GM04504 (cell line): ENCODE results near the gene RALGAPA1.

Experiments
- DNase-seq: peaks from one replicate; pipeline ENCODE4 v3.0.0-alpha.2; 2012; ENCODE audit warnings: low read depth

The RALGAPA1 gene

DNA sequence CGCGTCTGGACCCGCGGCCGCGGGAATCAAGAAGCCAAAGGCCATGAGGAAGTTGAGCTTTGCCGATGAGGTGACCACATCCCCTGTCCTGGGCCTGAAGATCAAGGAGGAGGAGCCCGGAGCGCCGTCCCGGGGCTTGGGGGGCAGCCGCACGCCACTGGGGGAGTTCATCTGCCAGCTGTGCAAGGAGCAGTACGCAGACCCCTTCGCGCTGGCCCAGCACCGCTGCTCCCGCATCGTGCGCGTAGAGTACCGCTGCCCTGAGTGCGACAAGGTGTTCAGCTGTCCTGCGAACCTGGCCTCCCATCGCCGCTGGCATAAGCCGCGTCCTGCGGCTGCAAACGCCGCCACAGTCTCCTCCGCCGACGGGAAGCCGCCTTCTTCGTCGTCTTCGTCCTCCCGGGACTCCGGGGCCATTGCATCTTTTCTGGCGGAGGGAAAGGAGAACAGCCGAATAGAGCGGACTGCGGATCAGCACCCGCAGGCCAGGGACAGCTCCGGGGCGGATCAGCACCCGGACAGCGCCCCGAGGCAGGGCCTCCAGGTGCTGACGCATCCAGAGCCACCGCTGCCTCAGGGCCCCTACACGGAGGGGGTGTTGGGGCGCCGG, 274.1 kb downstream of the RALGAPA1 start:
- DNase-seq = peak; percentile 26

DNA sequence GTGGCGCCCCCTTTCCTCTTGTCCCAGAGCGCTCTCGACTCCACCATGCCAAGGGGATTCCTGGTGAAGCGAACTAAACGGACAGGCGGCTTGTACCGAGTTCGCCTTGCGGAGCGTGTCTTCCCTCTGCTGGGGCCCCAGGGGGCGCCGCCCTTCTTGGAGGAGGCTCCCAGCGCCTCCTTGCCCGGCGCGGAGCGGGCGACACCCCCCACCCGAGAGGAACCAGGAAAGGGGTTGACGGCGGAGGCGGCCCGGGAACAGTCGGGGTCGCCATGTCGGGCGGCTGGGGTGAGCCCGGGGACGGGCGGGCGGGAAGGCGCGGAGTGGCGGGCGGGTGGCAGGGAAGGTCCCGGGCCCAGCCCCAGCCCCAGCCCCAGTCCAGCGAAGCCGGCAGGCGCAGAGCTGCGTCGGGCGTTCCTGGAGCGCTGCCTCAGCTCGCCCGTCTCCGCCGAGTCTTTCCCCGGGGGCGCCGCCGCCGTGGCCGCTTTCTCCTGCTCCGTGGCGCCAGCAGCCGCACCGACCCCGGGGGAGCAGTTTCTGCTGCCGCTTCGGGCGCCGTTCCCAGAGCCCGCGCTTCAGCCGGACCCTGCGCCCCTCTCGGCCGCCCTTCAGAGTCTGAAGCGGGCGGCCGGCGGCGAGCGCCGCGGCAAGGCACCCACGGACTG, 274.8 kb downstream of the RALGAPA1 start:
- DNase-seq = no peak

DNA sequence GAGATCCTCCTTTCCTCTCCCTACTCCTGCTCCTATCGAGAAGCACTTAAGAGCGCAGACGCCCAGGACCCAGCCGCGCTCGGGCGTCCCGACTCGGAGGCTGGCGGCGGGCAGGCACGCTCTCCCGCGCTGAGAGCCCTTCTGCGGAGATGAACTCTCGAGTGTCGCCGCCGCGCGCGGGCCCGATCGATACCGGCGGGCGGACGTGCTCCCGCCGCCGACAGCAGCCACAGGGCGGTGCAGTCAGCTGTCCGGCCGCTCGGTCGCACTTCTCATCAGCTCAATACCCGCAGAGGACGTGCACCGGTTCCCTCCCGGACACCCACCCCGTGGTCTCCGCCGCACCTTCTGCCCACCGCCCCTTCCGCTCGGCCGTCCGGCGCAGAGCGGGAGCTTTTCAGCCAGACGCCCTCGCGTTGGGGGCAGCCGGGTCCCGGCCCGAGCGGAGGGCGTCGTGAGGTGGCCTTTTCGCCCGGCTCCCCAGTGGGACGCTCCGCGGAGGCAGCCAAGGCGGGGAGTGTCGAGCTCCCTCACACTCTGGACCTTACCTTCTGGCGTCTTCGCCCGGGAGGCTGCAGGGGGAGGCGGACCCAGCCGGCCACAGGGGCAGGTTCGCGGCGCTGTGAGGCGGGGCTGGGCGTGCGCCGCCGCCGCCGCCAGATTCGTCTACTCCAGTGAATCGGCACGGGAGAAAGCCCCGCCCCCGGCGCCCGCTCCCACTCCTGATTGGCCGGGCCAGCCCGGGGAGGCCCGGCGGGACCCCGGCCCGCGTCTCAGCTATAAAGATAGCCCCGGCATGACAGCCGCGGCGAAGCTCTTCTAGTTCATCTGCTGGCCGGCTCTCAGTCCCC, 275.5 kb downstream of the RALGAPA1 start, which contains the start of gene INSM2:
INSM2 (plus strand) TSS at position 808 of the 851 bp plus-strand sequence. CDS start 89 bp downstream, outside the sequence.
- DNase-seq = peak; percentile 7

DNA sequence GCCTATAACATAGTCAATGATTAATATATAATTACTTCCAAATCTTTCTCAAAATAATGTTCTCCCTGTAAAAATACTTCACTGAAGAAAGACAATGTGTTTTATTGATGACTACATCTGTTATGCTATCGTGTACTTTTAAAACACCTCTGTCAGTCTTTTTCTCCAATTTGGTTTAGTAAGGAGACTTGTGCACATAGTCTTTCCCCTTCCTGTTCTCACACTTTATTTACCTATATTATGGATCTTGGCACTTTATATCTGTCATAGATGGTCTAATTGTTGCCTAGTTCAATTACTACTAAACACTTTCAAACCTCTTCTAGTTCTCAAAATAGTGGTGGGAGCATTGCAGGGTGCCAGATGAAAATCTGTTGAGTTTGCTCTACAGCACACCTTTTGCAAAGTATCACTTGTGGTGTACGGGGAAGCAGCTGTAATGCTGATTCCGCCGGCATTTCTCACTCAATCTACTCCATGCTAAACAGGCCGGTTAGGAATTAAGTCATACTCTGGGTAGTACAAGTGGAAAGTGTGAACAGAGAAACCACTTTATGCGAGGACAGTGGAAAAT, 276.2 kb downstream of the RALGAPA1 start:
- DNase-seq = no peak

DNA sequence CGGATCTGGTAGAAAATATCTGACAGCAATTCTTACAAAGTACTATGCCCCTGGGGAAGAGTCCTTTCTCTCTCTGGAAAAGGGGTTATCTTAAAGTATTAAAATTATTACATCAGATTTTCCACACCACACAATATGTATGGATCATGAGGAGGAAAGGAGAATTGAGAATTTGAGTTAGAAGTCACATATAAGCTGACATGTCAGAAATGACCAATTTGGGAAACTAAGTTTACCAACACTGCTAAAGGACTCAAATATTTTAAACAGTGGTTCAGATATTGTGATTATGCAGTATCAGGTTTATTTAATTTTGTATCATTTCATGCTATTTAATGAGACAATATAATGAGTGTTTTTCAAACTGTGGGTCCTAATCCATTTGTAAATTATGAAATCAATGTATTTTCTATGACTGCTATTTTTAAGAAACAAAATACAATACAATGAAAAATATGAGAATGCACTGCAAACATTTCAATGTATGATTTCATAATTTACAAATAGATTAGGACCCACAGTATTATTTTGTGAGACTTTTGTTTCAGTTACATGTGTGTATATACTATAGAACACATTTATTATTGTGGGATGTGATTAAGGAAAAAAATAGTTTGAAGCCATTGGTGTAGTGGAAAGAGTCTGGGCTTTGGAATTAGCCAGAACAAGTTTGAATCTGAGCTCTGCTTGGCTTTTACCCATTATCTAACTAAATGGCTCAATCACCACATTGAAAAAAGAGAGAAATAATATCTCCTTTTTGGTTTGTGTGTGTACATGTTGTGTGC, 276.9 kb downstream of the RALGAPA1 start:
- DNase-seq = no peak

DNA sequence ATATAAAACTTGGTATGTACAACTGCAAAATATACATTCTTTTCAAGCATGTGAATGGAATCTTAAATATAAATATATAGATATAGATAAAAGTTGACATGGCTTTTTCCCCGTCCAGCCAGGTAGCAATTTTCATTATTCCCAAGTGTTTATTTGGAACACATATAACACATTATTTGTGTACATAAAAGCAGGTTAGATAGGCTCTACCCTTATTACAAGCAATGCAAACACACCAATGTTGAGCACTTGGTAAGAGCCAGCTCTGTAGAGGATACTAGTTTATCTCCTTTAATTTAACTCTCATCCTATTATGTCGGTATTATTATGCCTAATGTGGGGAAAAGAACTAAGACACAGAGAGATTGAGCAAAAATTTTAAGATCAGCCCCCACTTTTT, 282.1 kb downstream of the RALGAPA1 start:
- no peak for DNase-seq

DNA sequence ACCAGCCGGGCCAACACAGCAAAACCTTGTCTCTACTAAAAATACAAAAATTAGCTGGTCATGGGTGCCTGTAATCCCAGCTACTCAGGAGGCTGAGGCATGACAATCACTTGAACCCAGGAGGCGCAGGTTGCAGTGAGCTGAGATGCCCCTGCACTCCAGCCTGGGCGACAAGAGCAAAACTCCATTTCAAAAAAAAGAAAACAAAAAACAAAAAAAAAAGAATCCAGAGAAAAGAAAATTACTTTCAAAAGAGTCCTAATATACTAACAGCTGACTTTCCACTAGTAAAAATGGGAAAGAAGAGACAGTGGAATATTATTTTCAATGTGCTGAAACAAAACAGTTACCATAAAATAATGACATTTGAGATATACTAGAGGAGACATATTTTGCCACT, 283.4 kb downstream of the RALGAPA1 start:
- no peak for DNase-seq

DNA sequence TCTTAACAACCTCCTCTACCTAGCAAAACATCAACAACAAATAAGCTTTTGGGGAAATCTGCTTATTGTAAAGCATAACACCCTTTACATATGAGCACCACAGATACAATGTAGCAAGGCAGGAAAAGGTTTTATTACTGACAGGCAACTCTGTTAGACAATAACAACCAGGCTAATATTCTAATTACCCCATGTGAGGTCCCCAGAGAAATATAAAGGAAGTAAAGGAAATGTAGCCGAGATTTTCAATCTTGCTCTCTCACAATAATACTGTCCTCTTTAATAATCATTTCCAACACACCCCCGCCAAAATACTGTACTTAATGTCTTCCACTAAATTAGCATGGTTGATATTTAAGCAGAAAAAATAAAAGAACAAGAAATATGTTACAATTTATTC, 289.1 kb downstream of the RALGAPA1 start:
- no peak for DNase-seq

DNA sequence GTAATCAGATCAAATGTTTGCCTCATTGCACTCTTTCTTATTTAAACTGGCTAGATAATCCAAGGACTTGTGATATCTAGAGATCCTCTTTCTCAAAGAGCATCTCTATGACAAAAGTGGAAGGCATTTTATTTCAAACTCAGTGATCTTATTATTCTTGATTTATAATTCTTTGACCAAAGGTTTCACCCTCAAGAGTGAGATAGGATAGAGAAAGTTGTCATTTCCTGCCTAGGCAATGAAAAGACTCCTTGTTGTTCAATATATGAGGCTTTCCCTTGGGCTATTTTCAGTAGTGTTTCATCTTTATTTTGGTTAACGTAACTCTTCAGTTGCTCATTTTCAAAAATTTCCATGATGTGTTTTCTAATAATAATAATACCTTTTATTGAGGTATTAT, 293.2 kb downstream of the RALGAPA1 start:
- DNase-seq = no peak

DNA sequence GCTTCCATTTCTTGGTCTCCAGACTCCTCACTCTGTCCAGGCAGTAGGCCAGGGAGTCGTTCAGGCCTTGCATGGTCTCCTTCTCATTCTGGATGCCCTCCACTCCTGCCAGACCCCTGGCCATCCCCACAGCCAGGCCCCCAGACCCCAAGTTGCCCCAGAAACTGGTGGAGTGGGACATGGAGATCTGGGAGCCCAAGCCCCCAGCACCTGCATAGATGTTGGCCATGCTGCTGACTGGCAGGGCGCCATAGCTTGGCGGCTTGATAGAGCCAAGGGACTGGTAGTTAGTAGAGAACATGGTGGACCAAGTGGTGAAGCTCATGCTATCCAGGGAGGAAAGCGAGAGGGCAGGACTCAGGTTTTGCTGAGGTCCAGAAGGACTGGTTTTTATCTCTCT, 296.3 kb downstream of the RALGAPA1 start:
- no peak for DNase-seq

DNA sequence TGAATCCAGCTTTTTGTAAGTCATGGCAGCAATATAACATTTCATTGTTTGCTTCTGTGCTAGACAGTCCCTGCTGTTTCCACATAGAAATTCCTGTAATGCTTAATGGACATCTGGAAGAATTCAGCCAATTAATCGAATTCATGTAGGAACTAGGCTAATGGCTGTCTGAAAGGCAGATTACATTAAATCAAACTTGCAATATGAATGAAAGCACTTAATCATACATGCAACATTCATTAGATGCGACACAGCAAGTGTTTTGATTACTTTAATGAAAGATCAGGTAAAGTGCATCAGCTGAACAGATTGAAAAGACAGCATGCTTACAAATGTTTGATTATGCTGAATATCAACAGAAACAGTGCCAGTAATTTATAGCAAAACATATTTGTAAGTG, 299.2 kb downstream of the RALGAPA1 start:
- DNase-seq = no peak

DNA sequence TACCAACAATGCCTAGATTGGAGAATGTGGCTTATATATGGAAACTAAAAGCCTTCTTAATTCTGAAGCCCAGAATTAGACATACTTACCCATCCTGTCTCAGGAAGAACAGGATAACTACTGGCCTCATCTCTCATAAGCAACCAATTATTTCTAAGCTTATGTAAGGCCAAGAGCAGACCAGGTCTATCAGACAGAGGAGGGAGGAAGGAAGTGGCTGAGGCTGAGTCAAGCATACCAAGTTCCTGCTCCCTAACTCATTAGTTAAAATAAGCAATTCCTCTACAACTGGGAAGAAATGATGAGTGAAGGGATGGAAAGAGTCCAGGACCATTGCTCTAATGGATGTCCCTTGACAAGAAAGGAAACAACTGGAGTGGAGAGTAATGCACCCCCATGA, 302.2 kb downstream of the RALGAPA1 start:
- no peak for DNase-seq

DNA sequence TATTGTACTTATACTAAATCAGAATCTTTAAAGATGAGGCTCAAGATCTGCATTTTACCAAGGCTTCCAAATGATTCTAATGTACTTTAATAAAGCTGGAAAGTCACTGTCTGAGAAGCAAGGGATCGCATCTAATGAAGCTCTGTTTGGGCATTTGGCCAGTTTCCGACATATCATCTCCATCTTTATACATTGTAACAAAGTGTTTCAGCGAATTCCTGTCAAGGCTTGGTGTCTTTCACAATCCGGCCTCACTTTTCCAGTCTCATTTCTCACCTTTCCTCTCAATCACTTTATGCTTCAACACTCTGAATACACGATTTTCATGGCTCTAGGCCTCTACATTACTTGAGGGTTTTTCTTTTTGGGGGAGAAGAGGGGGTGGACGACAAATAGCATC, 302.6 kb downstream of the RALGAPA1 start:
- no peak for DNase-seq

DNA sequence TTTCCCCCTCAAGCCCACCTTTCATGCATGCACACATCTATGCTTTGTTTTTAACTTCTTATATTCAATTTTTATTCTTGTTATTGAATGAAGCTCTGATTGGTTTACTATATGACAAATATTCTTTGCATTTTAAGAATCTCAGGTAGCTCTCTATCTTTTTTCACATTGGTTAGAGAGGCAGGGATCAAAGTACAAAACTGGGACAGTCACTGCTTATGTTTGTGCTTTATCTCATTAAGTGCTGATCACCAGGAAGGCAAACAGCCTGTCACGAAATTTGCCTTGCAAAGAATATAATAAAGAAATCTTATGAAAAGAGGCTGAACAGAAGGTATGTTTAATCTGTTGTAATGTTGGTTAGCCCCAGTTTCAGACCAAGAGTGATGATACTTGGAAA, 304.8 kb downstream of the RALGAPA1 start:
- no peak for DNase-seq

DNA sequence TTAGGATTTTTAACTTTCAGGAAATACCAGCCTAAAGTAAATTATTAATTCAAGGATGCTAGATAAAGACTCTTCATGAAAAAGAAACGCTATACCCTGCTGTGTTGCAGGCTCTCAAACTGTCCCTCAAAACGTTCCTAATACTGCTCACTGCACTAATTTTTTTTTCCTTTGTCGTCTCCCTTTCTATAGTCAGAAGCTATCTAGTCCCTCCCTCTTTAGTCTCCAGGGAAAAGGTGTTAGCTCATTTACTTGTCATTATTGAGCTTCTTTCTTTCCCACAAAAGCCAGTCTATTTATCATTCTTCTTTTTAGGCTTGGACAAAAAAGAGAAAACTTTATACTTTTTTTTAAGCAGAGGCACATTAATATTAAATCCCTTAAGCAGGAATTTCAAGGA, 305.4 kb downstream of the RALGAPA1 start:
- DNase-seq = no peak

DNA sequence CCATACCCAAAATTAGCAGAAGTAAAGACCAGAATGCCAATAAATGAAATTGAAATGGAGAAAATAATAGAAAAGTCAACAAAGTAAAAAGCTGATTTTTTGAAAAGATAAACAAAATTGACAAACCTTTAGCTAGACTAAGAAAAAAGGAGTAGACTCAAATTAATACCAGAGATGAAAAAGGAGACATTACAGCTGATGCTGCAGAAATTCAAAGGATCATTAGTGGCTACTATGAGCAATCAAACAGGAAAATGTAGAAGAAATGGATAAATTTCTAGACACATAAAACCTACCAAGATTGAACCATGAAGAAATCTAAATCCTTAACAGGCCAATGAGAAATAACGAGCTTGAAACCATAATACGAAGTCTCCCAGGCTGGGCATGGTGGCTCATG, 309.9 kb downstream of the RALGAPA1 start:
- no peak for DNase-seq

DNA sequence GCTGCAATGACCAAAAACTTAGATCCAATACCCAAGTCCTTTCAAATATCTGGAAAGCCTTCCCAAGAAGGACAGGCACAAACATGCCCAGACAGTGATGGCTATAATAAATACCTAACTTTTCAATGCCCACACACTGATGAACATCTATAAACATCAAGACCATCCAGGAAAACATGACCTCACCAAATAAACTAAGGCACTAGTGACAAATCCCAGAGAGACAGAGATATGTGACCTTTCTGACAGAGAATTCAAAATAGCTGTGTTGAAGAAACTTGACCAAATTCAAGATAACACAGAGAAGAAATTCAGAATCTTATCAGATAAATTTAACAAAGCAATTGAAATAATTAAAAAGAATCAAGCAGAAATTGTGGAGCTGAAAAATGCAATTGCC, 313.8 kb downstream of the RALGAPA1 start:
- no peak for DNase-seq

DNA sequence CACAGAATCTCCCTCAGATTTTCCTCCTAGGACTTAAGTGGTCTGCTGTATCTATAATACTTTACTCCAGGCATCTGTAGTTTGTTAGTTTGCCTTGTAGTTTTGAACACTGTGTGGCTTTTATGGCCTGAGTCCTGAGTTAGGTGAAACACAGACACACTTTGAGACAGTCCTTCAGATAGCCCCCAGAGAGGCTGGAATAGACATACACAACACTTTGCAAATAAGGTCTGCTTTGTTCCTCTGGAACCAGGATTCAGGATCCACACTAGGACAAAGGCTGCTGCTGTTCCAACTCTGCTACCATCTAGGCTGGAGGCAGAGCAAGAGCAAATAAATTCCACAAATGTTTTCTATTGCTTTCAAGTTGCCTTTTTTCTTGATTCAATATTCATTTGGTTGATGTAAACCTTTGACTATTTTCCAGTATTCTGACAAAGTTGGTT, 316.5 kb downstream of the RALGAPA1 start:
- no peak for DNase-seq
